NCI-H69 (cell line): ENCODE results near the gene PKNOX2.

Experiments
- DNase-seq: peaks from one replicate; lab custom pipeline; 2025; lab: John Stamatoyannopoulos, UW

Gene PKNOX2

DNA sequence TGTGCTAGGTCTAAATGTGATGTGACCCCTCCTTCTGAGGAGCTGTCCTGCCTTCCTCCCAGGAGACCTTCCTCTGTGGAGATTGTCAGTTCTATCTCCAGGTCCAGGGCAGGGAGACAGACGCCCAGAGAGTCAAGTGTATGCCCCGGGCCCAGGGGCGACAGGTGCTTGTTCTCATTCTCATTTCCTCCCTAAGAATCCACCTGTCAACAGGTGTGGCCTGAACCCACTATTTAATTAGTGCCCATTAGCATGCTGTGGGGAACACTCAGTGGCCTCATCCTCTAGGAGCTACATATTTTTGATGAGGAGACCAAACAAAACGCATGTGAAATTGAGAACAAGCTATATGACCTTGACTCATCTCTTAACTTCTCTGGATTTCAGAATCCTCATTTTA is 9.5 kb downstream of the PKNOX2 start:
- no peak for DNase-seq

DNA sequence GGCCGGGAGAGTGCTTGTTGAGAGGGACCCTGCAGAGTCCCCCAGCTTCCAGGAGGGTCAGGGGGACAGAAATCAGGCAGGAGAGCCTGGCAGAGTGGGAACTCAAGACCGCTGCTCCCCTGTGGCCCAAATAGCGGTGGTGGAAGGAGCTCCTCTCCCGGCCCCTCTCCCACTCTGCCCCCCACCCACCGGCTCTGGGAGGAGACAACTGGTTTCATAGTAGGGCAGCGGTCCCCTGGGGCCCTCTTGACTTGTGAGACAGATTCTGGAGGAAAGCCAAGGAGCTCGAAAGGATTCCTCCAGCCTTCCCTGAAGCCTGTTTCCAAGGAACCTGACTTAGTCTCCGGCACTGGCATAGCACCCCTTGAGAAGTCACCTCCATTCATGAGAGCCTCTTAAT is 10.1 kb downstream of the PKNOX2 start:
- peak; percentile 24 for DNase-seq

DNA sequence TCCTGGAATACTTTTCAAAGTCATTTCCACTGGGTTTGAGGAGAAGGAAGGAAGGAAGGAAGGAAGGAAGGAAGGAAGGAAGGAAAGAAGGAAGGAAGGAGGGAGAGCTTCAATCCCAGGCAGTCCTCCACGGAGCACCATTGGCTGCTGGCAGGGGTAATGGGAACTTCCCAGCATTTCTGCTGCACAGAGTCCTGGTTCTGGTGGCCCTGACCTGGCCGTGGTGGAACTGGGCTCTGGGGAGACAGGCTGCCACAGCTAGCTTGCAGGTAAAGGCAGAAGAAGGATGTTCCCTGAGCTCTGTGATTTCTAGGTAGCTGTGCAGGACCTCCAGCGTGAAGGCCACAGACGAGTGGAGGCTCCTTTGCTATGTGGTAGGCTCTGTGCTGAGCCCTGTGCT is 10.6 kb downstream of the PKNOX2 start:
- DNase-seq: no peak

DNA sequence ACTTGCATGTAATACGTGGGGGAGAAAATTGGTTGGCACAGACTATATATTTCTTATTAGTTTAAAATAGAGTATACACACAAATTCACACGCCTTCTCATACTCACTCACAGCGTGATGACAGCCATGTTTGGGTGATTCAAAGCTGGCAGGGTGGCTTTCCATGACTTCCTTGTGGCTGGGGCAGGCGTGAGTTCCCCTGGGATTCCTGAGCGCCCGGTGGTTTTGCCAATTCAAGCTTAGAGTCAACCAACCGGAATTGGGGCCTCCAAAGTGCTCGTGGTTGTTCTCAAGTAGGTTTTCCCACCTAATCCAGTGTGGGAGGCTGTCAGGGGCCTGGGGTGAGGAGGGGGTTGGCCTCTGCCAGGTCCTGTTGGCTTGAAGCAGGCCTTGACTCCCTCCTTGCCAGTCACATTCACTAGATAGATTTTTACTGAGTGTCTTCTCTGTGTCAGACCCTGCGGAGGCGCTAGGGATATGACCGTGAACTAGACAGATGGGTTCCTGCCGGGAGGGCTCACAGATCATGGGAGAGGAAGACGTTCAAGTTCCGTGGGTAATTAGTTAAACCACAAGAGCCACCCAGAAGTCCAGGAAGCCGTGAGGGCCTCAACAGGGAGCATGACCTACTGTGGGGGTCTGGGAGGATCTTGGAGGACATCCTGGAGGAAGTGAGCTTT is 11.5 kb downstream of the PKNOX2 start:
- no peak for DNase-seq

DNA sequence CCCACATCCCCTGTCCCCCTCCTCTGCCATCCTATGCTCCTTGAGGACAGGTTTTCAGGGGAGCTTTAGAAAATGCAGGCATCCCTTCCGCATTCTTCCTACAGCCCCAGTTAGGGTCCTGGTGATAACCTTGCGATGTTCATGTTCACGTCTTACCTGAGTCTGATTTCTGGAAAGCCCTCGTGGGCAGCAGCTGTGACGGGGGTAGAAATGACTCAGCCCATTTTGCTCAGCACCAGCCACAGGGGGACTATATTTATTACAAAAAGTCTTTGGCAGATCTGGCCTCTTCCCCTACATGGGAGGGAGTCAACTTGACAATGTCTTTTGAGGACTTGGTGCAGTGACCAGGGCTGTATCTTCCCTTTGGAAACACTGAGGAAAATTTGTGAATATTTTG is 12.3 kb downstream of the PKNOX2 start:
- DNase-seq: no peak

DNA sequence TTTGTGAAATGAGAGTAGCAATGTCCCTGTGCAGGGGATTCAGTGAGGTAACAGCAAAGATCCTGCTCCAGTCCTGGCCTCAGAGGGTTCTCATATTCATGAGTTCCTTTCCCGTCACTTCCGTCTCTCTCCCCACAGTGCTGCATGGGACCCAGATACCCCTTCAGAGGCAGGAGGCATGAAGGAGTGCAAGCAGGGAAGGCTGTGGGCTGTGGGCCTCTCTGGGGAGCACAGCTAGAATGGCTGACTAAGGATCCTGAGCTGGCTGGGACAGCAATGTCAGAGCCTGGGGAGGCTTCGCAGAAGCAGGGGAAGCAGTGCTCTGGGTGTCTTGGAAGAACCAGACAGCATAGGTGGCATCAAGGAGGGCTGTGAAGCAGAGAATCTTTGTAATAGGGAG is 13.0 kb downstream of the PKNOX2 start:
- DNase-seq: no peak

DNA sequence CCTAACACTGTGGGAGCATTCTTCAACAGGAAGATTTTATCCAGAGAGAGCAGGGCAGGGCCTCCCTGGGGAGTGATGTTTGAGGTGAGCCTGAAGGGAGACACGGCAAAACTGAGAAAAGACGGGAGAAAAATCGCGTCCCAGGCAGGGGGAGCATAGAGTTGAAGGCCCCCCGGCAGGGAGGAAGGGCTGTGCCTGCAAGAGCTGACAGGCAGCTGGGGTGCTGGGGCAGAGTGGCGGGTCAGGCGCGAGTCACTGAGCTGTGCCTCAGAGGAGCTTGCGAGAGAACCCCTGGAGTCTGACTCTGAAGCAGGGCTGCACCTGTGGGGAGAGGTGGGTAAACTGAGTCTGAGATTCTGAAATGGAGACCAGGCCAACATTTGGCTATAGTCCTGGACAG is 14.8 kb downstream of the PKNOX2 start:
- no peak for DNase-seq

DNA sequence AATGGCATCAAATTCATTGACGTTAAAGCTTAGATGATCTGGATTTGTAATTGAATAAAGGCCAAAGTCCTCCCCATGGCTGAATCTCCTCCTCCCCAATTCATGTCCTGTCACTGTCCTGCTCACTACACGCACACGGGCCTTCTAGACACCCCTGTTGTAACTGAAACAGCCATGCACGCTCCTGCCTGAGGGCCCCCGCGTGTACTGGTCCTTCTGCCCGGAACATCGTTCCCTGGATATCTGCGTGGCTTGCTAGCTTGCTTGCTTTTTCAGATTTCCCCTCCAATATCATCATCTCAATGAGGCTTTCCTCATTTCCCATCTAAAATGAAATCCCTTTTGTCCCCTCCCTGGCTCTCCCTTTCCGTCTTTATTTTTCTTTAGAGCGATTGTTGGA is 15.3 kb downstream of the PKNOX2 start:
- no peak for DNase-seq

DNA sequence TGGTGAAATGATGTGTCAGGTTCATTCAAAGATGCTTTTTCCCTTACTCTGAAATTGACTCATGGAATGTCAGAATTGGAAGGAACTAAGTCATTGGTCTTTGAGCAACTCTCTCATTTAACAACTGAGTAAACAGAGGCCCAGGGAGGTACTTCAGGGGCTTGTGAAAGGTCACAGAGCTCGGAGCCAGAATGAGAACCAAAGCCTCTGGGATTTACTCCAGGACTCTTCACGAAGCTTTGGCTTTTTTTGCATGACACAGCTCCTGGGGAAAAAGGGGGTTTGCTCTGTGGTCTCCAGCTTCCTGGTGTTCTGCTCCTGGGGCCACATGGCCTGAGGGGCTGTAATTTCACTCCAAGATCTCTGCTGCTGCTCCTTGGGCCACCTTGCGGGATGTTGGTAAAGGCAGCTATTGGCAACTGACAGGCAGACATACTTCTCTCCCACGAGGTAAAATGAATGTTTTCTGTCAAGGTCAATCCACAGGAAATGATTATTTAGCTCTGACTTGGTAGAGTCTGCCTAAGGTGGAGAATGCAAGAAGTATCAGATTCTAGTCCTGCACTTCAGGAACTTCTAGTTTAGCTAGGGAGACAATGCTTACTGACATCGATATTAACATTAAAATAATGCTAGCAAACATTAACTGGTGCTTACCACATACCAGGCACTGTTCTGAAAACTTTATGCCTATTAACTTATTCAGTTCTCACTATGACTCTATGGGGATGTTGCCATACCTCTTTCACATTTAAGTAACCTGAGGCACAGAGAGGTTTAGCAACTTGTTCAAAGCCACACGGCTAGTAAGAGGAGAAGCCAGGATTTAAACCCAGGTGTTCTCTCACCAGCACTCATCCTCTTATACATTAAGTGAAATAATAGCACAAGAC is 16.1 kb downstream of the PKNOX2 start:
- no peak for DNase-seq

DNA sequence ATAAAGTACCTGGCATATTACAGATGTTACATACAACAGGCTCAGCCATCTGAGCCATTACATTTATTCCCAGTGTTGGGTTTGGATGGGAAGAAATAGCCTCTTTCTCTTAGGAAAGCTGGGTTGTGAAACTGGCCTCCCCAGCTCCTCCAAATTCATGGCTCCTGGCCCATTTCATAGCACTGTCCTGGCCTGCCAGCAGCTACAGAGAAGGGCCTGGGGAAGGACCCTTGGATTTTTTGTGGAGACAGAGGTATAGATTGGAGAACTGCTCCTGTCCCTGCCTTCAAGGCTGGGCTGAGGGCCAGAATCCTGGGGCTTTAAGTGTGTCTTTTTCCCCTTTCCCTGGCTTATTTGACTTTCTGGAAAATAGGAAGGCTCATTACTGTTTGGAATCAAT is 18.0 kb downstream of the PKNOX2 start:
- no peak for DNase-seq

DNA sequence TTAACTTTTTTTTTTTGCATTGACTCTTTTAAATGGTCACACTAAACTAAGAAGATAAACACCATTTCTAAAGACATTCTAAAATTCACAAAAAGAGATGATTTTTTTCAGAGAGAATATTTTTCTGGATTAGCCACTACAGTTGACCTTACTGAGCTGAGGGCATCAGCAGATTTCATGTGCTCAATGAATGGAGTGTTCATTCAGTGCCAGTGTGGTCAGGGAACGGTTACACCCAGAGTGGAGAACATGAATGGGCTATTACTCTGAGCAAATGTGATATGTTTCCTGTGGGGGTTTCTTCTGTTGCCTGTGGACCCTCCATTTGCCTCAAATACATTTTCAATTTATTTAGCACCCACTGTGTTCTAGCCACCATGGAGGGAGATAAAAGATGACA is 19.1 kb downstream of the PKNOX2 start:
- DNase-seq: no peak

DNA sequence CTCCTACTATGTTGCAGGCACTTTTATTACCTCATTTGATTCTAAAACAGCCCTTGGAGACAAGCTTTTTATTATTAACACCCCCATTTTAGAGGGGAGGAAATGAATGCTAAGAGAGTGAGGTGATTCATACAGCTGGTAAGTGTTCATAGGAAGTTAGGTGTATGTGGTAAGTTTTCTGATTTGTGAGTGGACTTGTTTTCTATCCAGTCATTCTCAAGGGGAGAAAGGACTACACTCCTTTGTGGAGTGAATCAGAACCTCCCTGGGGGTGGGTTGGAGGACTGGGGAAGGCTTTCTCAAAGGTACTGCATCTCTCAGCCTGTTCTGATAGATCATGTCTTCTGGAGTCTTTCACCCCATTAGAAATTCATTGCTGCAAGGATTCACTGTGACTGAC is 23.5 kb downstream of the PKNOX2 start:
- DNase-seq: no peak

DNA sequence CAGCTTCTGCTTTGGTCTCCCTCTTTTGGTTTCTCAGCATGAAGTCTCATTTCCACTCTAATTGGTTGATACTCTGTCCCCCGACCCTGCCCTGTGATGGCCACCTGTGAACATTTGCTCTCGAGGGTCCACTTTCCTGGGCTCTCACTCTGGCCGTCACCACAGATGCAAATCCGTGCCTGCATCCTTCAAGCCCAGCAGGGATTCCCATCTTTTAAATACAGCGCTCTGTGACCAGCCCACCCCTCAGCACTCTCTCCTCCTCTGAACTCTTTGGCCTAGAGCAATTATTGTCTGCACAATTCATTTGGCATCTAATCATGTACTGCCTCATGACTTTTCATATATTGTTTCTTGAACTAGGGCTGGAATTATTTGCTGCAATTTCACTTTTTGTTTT is 26.0 kb downstream of the PKNOX2 start:
- no peak for DNase-seq

DNA sequence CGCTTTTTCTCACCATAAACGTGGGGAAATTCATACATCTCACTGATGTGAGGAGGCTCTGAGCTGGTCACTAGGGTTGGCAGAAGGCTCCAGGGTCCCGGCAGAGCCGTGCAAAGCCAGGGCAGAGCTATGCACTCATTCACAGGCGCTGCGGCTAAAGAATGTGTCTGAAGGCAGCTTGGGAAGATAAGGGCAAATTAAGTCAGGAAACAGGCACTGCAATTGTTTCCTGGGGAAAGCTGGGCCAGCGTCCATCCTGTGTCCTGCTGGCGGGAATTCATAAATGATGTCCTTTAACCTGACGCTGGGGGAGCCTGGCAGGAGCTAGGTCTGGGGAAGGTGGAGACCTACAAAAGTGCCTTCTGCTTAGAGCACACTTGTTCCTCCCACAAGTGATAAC is 27.6 kb downstream of the PKNOX2 start:
- DNase-seq: no peak

DNA sequence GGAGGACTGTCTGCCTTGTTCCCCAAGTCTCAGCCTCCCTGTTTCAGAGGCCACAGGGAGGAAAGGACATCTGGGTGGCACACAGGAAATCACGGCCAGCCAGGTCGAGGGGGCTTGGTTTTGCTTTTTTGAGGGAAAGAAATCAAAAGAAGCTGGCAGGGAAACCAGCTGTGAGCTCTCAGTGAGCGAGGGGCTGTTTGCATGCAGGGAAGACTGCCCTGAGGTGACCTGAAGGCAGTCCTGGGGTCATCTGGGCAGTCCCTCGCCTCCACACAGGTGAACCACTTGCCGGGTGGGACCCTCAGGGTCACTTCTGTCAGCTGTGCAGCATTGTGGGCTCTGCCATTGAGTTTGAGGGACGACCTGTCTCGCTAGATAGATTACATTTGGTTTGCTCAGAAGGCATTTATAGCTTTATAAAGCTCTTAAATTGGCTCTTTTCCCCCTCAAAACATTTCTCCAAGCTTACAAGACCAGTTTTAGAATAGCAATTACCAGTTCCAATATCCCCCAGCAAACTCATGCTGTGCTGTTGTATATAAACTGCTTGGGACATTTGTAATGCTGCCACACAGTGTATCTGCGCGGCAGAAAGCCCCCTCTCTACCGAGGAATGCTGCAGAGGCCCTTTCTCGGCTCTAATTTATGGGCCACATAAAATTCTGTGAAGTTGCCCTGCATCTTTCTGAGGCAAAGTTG is 28.3 kb downstream of the PKNOX2 start:
- no peak for DNase-seq

DNA sequence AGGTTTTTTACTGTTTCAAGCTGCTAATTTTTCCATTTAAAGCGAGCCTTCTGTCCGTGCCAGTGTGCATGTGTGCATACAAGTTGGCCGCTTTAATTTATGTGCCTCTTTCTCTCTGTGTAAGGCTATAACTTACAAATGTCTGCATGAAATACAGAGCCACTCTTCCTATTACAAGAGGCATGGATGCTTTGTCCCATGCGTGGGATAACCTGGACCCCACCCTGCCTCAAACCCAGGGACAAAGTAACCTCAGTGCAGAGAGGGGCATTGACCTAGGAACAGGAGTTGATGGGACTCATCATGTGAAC is 28.8 kb downstream of the PKNOX2 start:
- DNase-seq: no peak

DNA sequence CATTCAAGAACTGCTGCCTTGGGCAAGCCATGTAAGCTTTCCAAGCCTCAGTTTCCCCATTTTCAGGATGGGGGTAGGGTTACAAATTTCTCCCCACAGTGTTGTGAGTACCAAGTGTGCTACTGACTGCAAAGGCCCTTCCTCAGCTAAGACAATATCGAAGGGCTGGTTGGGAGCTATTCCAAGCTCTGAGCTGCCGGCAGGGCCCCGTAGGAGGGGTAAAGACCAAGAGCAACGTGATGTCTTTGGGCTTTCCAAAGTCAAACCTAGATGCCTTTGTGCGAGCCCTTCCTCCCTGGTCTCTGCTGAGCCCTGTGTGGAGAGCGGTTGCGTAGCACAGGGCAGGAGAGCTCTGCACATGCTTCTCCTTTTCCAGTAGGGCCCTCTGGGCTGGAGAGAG is 29.3 kb downstream of the PKNOX2 start:
- DNase-seq: no peak

DNA sequence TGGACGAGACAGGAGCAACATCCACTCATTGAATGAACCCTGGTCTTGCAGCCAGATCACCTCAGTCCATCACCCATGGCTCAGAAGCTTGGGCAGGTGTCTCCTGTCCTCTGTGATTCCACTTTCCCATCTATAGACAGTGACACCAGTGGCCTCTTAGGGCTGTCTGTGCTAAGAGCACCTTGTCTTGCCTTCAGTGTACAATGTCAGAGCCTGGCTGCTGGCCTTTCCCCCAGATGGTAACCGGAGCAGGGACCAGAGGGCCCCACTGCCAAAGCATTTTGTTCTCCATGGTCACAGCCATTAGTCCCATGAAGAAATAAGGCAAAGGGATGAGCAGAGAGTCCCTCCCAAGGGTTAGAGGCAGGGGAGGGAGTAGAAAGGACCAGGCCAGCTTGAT is 35.4 kb downstream of the PKNOX2 start:
- DNase-seq: no peak

DNA sequence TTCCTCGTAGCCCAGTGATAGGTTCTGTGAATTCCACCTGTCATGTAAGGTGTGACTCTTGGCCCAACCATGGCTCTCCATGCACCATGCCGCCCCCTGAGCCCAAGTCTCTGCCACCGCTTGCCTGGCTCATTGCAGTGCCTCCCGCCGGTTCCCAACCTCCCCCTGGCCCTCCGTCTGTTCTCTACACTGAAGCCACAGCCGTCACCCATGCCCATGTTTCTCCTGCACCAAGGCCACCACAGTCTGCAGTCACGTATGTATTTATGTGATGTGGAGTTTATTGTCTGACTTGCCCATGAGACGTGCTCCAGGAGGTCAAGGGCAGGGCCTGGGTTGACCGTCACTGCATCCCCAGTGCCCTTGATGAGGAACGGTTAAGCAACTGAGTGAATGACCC is 35.9 kb downstream of the PKNOX2 start:
- DNase-seq: no peak

DNA sequence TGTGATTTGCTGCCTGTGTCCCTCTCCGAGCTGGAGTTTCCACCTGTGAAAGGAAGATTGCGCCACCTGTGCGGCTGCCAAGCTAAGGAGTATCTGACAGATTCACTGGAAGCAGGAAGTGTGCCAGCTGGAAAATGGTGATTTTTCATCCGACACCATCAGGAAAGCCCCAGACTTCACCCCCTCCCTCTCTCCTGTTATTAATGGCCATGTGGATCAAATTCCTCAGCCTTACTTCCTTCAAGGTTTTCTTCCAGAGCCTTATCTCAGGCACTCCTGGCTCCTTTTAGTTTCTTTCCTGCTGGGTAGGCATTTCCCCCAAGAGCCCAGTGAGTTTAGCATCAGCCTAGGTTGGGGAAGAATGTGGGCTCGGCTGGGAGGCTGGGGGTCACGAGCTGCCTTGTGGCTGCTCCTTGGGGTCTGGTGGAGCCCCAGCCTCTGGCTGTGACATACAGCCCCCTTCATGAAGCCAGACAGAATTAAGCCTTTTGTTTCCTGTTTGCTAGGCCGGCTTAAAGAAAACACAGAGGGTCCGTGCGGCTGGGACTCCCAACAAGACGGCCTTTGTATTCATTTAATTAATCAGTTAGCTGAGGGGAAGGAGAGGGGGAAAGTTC is 37.1 kb downstream of the PKNOX2 start:
- peak; percentile 52 for DNase-seq

DNA sequence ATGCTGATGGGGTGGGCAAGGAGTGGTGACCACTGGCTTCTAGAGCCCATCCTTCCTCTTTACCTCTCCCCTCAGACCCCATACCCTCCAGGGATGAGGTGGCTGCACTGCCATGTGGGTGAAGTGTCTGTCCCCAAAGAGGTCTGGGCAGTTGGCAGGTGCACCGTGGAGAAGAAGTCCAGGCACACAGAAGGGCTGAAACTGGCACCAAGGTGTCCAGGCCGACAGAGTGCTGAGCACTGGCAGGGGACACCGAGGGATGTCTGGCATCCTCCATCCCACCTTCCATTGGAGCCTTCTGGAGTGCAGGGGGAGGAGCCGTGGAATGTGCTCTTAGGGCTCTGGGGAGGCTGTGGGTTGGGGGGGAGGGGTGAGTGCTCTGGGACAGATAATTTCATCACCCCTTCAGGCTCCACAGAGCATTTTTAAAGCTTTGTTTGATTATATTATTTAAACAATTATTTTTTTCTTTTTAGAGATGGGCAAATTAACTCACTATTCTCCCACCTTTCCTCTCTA is 37.9 kb downstream of the PKNOX2 start:
- no peak for DNase-seq

DNA sequence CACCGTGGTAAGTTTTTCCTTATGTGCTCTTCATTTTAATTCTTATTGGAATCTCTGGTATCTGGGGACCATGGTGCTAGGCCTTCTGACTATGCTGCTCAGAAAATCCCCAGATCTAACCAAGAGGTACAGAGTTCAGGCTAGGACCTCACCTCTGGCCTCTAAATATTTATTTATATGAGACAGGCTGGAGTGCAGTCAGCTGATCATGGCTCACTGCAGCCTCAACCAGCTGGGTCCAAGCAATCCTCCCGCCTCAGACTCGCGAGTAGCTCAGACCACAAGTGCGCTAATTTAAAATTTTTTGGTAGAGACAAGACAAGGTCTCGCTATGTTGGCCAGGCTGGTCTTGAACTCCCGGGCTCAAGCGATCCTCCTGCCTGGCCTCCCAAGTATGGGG is 38.4 kb downstream of the PKNOX2 start:
- DNase-seq: no peak
